ENCODE data around the gene MTSS2. TPM values are rescaled to one million over a fixed set of nuclear protein-coding genes. Genes with fewer than 3 reads are reported as not detected.
"Not testable (repeated sequence)": the region's sequence is repeated elsewhere in the genome, so short reads cannot be mapped to it uniquely, and the experiment has no call there.

Gene MTSS2
- total RNA-seq, 1 donor from 2014 or later: 33.2 TPM

DNA sequence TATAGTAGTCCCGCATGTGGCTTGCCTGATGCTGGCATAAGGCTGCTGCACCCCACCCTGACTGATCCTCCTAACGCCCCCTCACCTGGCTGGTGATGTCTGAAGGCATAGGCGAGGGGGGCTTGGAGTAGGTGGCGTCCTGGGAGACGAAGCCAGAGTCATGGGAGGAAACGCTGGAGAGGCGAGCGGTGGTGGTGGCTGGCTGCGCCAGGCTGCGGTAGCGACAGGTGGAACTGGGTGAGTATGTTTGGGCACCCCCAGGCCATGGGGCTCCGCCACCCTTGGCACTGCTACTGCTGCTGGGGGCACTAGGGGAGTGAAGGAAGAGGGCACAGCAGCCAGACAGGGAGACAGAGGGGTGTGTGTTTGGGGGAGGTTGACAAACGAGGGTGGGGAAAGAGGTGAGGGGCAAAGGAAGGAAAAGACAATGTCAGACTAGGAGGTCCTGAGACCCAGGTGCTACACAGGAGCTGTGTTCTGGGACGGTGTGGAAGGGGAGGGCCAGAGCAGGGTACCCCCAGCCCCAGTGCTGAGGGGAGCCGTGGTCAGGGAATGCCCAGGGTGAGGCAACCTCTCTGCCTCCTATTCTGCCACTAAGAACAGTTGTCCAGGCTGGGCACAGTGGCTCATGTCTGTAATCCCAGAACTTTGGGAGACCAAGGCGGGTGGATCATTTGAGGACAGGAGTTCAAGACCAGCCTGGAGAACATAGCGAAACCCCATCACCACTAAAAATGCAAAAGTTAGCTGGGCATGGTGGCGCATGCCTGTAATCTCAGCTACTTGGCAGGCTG, 11.4 kb downstream of the MTSS2 start:
- no peak for DNase-seq (ENCODE audit: low read depth)

DNA sequence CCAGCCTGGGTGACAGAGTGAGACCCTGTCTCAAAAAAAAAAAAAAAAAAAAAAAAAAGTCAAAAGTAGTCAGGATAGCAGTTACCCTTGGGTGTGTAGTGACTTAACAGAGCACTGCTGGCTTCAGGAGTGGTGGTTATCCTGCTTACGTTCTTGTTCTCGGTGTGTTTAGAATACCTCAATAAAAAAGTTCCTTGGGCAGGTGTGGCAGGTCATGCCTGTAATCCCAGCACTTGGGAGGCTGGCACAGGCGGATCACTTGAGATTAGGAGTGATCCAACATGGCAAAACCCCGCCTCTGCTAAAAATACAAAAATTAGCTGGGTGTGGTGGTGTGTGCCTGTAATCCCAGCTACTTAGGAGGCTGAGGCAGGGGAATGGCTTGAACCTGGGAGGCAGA, 14.9 kb downstream of the MTSS2 start:
- not testable (repeated sequence) for DNase-seq (ENCODE audit: low read depth)

DNA sequence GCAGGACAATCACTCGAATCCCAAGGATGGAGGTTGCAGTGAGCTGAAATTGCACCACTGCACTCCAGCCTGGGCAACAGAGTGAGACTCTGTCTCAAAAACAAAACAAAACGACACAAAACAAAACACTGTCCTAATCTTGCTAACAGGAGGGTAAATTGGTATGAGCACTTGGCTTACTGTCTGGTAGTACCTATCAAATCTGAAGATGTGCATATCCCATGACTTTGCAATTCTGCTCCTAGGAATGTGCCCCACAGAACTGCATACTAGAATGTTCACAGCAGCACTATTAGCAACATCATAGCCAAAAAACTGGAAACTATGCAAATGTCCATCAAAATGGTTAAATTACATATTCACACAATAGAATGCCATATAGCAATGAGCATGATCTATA, 15.7 kb downstream of the MTSS2 start:
- no peak for DNase-seq (ENCODE audit: low read depth)

DNA sequence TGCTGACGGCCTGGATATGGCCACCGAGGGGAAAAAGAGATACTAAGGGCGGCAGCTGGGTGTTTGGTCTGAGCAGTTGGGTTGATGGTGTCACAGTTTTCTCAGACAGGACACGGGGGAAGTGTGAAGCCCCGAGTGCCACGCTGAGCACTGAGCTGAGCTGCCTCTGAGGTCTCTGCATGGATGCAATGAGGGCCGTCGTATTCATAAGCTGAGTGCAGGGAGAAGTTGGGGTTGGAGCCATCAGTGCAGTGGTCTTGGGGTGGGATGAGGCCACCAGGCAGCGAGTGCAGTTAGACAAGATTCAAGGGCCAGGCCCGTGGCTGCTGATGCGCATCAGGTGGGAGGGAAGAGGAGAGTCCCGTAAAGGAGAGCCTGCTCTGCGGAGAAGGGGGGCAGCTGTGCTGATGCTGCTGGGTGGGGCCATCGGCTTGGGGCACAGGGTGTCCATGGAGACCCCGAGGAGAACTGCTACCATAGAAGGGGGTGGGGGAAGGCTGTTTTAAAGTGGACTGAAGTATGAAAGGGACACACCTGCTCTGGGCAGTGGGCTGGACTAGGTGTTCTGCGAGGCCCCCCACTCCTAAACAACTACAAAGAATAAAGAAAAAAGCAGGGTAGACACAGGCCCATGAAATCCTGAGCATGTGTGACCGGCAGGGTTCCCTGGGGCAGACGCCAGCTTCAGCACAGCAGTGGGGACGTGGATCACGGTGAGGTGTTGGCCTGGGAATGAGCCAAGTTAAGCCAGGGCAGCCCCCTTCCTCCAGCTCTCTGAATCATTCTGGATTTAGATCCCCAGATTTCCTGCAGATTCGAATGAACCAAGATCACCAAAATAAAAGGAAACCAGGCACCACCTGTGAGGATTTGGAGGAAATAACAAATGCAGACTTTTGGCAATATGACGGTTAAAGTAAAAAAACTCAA, 19.8 kb downstream of the MTSS2 start:
- DNase-seq (ENCODE audit: low read depth): no peak

DNA sequence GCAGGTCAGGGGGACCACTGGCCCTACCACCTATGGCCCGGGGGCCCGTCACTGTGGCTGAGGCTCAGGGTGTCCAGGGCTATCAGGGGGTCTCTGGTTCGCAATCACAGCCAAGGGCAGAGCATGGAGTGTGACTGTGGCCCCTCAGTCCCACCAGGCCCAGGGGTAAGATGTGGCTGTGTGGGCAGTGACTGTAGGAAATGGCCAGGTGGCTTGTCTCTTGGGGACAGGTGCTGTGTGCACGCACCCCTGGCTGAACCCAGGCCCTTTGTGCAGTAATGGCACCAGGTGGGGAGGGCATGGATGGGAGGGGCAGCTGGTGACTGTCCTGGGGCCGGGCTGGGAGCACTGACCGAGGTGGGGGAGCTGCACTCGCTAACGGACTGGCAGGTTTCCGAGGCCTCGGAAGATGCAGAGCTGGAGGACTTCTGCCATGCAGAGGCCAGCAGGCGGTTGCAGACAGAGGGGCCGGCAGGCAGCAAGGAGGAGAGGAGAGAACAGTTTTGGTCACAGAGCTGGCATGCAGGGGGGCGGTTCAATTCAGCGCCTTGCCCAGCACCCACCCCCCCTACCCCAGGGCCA, 20.6 kb downstream of the MTSS2 start:
- DNase-seq (ENCODE audit: low read depth): no peak

DNA sequence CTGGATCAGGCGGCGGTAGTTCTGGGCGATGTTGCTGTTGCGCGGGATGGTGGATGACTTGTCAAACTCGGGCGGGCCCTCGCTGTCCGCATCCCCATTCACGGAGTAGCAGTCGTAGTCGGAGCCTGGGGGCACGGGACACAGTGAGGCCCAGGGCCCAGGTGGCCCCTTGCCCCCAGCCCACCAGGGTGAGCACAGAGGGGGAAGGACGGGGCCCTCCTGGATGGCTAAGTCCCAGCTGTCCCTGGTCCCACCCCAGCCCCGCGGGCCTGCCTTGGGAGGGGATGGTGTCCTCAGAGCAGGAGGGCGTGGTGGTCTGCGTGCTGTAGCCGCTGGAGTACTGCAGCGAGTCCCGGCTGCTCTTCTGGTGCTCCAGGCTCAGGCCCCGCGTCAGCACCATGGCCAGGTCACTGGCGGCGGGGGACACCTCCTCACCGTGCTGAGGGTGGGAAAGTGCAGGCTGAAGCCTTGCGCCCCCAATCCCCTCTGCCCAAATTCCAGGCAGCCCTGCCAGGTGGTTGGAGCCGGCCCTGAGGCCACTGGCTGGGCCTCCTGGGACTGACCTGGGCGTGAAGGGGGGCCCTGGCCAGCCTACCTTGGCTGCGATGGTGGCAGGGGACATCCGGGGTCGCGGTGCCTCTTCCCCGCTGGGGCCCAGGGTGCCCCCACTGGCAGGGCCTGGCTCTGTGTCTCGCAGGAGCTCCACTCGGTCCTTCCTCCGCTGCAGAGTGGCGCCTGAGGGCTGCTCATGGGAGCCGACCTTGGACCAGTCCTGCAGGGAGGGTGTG, 21.3 kb downstream of the MTSS2 start:
- DNase-seq (ENCODE audit: low read depth): no peak

DNA sequence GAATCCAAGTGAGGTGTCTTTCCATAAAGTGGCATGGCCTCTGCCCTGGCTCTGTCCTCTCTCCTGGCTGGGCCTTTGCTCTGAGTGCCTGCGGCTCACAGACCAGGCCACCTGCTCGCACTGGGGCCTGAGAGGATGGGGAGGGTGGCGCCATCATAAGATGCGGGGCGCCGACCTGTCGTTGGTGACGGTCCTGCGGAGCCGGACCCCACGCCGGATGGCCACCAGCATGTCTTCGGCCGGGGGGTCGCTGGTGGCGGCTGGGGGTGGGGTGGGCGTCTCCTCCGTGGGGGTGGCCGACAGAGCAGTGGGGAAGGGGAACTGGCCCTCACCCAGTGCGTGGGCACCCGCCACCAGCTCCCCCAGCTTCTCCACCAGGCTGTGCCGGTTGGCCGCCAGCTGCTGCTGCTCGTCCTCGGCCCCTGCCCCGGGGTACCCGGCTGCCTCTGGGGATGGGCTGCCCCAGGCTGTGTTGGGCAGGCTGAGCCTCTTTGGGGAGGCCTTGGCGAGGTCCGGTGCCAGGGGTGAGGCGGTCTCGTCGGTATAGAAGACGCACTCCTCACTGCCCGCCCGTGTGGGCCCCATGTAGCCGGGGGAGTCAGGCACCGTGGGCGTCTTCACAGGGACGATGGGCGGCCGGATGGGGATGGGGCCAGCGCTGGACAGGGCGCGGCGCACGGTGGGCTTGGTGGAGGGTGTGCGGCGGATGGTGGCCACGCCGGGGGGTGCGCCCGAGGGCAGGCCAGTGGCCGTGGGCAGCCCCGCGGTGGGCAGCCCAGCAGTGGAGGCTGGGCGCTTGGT, 22.1 kb downstream of the MTSS2 start:
- no peak for DNase-seq (ENCODE audit: low read depth)

DNA sequence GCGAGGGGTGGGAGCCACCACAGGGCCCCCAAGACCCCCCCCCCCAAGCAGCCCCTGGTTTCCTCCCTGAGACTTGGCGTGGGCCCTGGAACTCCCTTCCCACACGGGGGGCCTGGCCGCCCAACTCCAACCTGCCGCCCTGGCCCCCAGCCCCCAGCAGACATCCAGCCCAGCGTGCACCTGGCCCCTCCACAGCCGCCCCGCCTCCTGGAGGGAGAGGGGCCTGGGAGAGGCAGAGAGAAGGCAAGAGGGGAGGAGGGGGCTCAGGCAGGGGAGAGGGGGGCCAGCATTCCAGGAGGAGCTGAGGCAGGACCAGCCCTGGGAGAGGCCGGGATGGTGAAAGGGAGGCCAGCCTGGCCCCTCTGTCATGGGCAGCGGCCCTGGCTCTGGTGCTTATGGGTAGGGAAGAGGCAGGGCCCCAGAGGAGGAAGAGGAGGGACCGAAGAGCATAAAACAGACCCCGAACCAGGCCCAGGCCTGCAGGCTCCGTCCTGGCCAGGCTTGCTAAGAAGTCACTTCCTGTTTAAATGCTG, 22.8 kb downstream of the MTSS2 start:
- DNase-seq (ENCODE audit: low read depth): no peak

DNA sequence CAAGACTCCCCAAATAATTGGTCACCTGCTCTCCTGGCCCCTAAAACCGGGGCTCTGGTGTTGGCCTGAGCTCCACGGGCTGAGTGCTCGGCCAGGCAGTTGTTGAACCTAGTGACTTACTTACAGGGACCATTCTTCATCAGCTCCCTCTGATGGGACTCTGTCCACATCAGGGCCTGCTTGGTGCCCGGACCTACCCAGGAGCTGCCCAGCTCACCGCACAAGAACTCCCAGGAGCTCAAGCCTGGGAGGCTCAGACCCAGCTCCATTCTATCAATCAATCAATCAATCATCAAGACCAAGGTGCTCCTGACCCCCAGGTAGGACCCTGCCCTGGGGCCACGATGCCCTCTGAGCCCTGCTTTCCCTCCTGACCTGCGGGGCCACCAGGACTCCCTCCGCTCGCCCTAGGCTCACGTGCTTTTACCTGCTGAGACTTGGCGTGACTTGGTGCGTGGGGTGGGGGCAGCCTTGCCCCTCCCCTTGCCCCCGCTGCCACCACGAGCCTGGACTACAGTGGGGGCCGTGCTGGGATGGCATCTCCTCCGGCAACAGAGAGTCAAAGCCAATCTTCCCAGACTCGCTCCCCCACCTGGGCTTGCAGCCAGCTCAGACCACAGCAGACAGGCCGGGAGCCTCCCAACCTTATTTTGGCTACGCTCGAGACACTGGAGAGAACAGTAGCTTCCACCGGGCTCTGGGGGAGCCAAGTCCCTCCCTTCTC, 23.8 kb downstream of the MTSS2 start:
- DNase-seq (ENCODE audit: low read depth): no peak

DNA sequence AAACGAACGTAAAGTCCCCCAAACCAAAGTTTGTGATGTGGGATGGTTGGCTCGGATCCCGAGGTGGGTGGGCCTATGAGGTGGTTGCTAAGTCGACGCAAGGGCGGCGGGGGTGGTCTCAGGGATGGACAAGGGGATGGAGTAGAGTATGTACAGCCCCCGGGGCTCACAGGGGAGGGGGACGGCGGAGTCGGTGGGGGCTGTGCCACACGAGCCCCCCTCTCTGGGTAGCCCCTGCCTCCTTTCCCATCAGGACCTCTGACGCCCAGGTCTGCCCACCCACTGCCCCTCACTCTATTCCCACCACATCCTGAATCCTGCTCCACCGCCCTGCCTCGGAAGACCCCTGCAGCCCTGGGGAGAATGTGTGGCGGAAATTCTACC, 24.3 kb downstream of the MTSS2 start:
- no peak for DNase-seq (ENCODE audit: low read depth)

DNA sequence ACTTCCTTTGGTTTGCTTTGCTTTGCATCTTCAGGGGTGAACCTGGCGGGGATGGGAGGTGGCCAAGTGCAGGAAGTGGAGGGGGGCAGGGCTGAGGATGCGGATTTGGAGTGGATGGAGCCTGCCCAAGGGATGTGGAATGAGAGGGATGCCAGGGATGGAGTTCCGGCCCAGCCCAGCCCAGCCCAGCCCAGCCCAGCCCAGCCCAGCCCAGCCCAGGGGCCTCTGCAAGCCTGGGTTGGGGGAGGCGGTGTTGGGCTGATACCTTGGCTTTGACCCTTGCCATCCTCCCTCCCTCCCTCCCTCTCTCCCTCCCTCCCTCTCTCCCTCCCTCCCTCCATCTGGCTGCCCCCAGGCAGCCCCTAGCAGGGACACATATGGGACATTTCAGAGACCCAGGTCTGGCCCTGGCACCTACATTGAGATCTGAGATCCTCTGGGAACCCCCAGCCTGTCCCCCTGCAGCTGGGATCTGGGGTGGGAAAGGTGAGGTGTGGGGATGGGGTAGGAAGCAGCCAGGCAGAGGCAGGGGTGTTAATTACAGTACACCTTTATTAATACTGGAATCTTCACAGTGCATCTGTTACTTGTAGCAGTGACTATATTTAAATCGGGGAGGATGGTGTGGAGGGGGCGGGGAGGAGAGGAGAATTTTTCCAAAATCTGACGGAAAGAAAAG, 25.0 kb downstream of the MTSS2 start:
- no peak for DNase-seq (ENCODE audit: low read depth)

DNA sequence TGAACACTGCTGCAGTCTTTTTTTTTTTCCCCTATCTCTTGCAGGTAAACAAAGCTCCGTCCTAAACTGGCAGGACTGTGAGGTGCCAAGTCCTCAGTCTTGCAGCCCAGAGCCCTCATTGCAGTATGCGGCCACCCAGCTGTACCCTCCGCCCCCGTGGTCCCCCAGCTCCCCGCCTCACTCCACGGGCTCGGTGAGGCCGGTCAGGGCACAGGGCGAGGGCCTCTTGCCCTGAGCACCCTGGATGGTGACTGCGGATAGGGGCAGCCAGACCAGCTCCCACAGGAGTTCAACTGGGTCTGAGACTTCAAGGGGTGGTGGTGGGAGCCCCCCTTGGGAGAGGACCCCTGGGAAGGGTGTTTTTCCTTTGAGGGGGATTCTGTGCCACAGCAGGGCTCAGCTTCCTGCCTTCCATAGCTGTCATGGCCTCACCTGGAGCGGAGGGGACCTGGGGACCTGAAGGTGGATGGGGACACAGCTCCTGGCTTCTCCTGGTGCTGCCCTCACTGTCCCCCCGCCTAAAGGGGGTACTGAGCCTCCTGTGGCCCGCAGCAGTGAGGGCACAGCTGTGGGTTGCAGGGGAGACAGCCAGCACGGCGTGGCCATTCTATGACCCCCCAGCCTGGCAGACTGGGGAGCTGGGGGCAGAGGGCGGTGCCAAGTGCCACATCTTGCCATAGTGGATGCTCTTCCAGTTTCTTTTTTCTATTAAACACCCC, 25.7 kb downstream of the MTSS2 start:
- no peak for DNase-seq (ENCODE audit: low read depth)

DNA sequence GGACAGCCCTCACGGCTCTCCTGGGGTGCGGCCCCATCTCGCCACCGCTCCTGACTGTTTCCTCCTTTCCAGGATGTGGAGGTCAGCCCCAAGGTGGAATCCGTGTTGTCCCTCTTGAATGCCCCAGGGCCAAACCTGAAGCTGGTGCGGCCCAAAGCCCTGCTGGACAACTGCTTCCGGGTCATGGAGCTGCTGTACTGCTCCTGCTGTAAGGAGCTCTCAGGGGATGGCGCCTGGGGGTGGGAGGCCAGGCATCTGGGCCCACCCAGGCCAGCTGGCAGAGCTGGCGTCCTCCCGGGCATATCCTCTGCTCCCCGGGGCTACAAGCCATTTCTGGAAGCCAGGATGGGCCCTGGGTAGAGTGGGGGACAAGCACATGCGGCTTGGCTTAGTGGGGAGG, 26.3 kb downstream of the MTSS2 start:
- DNase-seq (ENCODE audit: low read depth): no peak

DNA sequence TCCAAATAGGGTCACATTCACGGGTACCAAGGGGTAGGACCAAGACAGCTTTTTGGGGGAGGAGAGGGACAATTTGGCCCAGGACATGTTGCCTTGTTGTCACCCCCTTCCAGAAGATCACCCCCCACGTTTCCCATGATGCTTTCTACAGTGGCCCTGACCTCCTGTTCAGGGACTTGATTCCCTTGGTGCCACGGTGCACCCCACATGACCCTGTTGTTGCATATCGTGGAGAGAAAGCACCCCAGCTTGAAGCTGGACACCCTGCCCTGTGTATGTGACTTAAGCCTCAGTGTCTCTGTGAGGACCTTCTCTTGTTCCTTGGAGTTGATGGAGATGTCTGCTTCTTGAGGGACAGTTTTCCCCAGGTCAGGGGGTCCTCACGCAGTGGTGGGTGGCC, 26.9 kb downstream of the MTSS2 start:
- no peak for DNase-seq (ENCODE audit: low read depth)

DNA sequence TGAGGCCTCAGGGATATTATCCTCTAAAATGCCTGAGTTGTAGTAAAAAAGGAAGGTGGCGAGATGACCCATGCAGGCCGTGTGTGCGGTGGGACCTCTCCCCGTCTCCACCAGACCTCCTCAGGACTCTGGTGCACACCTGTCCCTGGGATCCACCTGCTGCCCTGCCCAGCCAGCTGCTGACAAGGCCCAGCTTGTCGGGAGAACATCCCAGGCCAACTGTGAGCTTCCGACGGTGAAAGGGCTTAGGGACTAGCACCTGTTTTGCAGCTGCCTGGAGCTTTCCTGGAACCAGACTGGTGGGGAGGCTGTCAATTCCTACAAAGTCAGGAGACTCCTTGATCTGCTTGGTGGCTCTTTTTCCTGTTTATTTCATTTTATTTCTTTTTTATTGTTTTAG, 27.9 kb downstream of the MTSS2 start:
- DNase-seq (ENCODE audit: low read depth): no peak

DNA sequence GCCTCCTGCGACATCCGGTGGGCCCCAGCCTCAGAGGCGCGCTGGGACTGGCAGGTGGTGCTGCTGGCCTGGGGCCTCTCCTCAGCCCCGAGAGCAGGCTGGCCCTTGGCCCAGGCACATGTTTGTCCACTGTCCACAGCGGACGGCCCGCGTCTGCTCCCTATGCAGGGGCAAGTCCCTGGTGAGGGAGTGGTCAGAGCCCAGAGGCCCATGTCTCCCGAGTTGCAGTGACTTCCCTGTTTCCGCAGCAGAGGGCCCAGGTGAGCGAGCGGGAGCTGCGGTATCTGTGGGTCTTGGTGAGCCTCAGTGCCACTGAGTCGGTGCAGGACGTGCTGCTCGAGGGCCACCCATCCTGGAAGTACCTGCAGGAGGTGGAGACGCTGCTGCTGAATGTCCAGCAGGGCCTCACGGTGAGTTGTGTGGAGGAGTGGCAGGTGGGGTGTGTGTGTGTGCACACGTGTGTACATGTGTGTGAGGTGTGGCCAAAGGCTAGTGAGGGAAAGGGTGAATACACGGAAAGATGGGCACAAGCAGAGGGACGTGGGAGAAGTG, 29.1 kb downstream of the MTSS2 start:
- no peak for DNase-seq (ENCODE audit: low read depth)

DNA sequence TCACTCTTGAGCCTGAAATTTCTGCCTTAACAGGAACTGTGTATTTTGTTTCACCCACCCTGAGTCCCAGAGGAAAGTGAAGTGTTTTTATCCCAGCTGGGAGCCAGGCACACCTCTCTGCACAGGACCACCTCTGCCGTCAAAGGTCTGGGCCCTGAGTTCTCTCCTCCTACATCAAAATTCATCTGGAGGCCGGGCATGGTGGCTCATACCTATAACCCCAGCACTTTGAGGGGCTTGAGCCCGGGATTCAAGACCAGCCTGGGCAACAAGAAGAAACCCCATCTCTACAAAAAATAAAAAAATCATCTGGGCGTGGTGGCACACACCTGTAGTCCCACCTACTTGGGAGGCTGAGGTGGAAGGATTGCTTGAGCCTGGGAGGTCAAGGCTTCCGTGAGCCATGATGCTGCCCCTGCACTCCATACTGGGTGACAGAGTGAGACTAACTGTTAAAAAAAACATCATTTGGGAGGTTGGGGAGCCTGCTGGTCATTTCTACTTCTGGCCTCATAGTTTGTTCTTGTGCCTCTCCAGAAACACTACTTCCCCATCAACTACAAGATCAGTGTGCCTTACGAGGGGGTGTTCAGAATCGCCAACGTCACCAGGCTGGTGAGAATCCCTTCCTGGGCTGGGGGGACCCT, 29.7 kb downstream of the MTSS2 start:
- no peak for DNase-seq (ENCODE audit: low read depth)

Data from renal cortical epithelial cell (primary cell).